Measurements from ENCODE around the gene UNC13C.

DNA sequence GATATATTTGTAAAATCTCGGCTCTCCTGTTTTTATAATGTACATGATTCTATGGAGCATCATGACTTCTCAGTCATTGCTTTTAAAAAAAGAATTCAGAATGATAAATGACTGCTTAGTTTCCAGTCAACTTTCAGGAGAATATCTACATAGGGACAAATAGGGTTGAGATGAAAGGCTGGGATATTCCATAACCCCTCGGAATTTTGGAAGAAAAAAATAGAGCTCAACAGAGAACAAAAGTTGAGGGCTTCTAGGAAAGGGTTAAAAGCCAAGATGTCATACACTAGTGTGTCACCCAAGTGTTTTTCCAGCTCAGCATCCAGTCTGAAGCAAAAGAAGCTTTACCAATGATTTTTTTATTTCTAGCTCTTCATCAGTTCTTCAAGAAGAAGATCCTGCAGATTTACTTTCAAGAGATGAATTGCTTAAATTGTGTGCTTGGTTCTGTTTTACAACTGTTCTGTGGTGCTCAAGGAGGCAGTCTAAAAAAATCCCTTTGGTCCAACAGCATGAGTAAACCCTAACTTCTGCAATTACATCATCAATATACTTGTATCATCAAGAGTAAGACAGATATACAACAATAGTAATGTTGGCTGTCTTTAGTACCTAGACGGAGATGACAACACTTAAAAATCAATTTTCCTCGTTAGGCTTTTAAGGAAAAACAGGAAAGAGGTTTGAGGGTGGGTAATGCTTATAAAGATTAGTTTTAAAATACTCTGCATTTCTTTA is 979 bp downstream of the UNC13C start:
- TF ChIP-seq DPF2 (IDR thresholded peaks at IDR 0.05): no peak
- TF ChIP-seq, protein P1, sequence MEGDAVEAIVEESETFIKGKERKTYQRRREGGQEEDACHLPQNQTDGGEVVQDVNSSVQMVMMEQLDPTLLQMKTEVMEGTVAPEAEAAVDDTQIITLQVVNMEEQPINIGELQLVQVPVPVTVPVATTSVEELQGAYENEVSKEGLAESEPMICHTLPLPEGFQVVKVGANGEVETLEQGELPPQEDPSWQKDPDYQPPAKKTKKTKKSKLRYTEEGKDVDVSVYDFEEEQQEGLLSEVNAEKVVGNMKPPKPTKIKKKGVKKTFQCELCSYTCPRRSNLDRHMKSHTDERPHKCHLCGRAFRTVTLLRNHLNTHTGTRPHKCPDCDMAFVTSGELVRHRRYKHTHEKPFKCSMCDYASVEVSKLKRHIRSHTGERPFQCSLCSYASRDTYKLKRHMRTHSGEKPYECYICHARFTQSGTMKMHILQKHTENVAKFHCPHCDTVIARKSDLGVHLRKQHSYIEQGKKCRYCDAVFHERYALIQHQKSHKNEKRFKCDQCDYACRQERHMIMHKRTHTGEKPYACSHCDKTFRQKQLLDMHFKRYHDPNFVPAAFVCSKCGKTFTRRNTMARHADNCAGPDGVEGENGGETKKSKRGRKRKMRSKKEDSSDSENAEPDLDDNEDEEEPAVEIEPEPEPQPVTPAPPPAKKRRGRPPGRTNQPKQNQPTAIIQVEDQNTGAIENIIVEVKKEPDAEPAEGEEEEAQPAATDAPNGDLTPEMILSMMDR (IDR thresholded peaks at IDR 0.05 in 2 of 3, conservative IDR thresholded peaks at IDR 0.05 in 1 of 3; ENCODE audit: control insufficient read depth in 2 of 3, extremely low read depth in 1 of 3, insufficient read depth in 1 of 3, low read depth in 3 of 3, low read length in 3 of 3): no peak
- no peak for TF ChIP-seq BACH1 (IDR thresholded peaks at IDR 0.05; ENCODE audit: borderline replicate concordance)
- no peak for TF ChIP-seq GABPA (IDR thresholded peaks at IDR 0.05; ENCODE audit: low read depth)
- TF ChIP-seq POLR2AphosphoS2 (IDR thresholded peaks at IDR 0.05; ENCODE audit: low read depth, low read length): no peak
- no peak for TF ChIP-seq SIN3A (IDR thresholded peaks at IDR 0.05; ENCODE audit: low read depth, low read length)
- no peak for TF ChIP-seq SMAD5 (IDR thresholded peaks at IDR 0.05; ENCODE audit: low read depth)
- TF ChIP-seq, protein P2, sequence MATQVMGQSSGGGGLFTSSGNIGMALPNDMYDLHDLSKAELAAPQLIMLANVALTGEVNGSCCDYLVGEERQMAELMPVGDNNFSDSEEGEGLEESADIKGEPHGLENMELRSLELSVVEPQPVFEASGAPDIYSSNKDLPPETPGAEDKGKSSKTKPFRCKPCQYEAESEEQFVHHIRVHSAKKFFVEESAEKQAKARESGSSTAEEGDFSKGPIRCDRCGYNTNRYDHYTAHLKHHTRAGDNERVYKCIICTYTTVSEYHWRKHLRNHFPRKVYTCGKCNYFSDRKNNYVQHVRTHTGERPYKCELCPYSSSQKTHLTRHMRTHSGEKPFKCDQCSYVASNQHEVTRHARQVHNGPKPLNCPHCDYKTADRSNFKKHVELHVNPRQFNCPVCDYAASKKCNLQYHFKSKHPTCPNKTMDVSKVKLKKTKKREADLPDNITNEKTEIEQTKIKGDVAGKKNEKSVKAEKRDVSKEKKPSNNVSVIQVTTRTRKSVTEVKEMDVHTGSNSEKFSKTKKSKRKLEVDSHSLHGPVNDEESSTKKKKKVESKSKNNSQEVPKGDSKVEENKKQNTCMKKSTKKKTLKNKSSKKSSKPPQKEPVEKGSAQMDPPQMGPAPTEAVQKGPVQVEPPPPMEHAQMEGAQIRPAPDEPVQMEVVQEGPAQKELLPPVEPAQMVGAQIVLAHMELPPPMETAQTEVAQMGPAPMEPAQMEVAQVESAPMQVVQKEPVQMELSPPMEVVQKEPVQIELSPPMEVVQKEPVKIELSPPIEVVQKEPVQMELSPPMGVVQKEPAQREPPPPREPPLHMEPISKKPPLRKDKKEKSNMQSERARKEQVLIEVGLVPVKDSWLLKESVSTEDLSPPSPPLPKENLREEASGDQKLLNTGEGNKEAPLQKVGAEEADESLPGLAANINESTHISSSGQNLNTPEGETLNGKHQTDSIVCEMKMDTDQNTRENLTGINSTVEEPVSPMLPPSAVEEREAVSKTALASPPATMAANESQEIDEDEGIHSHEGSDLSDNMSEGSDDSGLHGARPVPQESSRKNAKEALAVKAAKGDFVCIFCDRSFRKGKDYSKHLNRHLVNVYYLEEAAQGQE (IDR thresholded peaks at IDR 0.05; ENCODE audit: low read depth, low read length): no peak
- no peak for TF ChIP-seq CHD2 (IDR thresholded peaks at IDR 0.05; ENCODE audit: borderline replicate concordance, low read depth, low read length)

Measured in GM12878 (cell line).